NCI-H1930 (cell line): ENCODE results near the gene SIRT4.
A peak's percentile ranks its signal among the peaks of the same experiment; 100 is the strongest.
"Not testable (repeated sequence)": the region's sequence is repeated elsewhere in the genome, so short reads cannot be mapped to it uniquely, and the experiment has no call there.

ENCODE experiments used
- DNase-seq, 2 experiments: peaks; one replicate each; lab custom pipeline; 2025; lab: John Stamatoyannopoulos, UW

Gene SIRT4, protein sequence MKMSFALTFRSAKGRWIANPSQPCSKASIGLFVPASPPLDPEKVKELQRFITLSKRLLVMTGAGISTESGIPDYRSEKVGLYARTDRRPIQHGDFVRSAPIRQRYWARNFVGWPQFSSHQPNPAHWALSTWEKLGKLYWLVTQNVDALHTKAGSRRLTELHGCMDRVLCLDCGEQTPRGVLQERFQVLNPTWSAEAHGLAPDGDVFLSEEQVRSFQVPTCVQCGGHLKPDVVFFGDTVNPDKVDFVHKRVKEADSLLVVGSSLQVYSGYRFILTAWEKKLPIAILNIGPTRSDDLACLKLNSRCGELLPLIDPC

DNA sequence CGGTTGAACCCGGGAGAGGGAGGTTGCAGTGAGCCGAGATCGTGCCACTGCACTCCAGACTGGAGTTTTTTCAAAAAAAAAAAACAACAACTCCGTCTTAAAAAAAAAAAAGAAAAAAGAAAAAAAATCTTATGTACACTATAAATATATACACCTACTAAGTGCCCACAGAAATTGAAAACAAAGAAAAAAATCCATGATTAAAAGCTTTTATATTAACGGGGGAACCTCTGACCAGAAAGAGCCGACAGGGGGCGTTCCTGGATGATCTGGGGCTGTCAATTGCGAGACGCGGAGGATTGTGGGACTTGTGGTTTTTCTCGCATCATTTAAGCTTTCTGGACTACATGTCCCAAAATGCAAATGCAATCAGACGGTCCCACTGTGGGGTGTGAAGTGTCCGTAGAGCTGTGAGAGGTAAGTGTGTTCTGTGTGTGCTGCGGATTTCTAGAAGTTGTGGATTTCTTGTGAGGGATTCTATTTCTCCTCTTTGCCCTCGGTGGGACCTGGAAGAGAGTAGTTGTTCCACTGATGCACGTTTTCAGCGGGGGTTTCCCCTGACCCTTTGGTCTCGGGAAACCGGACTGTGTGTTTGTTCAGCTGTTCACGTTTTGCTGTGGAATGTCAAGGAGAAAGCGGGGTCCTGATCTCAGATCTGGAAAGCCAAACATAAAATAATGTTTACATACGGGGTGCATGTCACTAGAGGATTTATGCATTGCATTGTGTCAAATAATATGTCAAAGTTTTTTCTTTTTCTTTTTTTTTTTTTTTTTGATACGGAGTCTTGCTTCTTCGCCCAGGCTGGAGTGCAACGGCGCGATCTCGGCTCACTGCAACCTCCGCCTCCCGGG is at the start of gene SIRT4:
Gene SIRT4, plus strand, starts transcription at position 360 of the 854 bp plus-strand sequence. CDS start 1,241 bp downstream, outside the sequence.
- peak; percentile 88 to 95 for DNase-seq

DNA sequence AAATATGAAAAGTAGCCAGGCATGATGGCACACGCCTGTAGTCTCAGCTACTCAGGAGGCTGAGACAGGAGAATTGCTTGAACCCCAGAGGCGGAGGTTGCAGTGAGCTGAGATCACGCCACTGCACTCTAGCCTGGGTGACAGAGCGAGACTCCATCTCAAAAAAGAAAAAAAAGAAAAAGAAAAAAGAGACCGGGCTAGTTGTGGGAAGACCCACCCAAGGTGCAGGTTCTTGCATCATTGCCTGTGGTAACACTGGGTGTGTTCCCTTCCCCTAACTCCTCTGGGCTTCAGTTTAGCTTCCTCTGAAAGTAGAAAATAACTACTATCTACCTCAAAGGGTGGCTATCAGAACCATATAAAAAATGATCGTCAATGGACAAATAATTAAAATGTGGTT is 48.8 kb upstream of the SIRT4 start:
- DNase-seq = not testable (repeated sequence)

DNA sequence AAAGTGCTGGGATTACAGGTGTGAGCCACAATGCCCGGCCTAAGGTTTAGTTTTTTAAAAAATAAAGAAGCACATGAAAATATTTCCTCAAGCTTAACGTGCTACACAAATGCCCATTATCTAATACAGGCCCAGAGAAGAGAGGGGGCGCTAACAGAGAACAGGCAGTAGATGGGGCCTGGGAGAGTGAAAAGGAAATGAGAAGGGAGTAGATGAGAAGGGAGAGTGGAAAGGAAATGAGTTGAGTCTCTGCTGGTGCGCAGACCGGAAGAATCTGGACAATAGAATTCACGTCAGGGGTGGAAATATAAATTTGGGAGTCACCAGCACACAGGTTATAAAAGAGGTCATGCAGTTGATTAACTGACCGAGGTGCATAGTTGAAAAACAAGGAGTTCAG is 47.3 kb upstream of the SIRT4 start:
- DNase-seq = no peak

DNA sequence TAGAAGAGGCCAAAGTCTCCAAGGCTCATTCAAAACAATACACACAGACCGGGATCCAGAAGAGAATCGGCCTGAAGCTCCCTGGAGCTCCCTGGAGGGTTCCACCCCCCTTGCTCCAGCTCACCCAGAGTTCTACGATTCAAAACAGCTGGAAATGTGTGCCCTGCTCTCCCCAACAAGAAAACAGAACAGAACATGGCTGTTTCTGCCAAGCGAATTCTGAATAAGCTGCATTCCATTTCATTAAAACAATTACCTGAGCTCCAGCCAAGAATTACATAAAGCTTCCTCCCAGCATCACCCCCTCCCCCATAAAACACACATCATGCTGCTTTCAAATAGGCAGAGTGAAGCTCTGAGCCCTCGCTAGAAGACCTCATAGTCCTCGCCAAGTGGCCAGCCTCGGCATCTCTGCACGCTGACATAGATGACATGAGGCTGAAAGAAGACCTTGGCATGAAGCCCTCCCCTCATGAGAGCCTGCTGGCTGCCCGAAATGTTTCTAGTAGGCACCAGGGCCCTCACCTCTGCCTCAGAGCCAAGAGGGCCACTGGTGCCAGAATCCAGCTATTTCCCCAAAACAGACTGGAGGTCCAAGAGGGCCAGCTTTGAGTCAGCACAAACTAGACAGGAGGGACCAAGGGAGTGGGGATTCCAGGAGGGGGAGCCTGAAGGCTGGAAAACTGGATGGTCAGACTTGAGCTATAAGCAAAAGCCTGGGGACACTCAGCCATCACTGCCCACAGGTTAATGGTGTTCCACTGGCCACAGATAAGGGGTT is 44.9 kb upstream of the SIRT4 start:
- no peak for DNase-seq

DNA sequence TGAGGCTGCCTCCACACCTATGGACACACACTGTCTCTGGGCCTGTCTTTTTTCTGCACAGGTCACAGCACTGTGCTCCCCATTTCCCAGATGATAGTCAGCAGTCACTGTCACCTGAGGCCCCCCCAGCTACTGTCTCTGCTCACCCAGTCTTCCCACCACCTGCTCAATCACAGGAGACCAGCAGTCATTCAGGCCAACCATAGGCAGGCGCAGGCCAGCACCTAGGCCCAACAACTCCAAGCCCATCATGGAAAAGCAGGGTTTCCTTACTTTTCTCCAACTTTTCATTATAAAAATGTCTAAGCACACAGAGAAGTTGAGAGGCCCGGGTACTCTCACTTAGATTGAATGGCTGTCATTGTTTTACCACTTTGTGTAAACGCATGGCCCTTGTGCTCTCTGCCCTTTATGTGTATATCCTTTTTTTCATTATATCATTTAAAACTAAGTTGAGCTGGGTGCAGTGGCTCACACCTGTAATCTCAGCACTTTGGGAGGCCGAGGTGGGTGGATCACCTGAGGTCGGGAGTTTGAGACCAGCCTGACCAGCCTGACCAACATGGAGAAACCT is 43.7 kb upstream of the SIRT4 start:
- DNase-seq = no peak

DNA sequence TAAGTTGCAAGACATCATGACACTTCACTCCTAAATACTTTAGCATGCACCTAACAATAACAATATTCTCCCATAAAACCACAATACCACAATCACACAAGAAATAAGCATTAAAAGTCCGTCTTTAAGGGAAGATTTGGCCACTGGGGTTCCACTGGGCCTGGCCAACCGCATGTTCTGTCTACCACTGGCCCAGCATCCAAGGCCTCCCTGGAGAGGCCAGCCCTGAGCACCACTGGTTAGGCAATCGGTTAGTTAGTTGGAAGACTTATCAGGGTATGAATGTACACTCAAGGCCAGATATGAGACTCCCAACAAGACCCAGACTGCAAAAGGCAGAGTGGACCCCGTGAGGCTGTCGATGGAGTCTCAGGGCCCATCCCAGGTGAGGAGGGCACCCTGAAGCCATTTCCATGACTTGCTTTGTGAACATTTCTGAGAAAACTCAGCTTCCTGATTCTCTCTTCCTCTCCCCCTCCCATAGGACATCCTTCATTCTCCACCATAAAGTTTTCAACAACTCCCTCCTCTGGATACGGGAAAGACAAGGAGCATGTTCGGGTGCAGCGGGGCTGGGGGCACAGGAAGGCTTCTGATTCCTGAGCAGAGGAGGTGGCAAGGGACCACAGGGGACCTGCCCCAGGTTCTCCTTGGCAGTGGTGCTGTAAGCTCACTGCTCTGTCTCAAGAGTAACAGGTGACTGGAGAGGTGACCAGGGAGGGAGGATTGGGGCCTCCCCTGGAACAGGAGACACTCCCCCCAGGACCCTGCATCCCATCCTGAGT is 42.5 kb upstream of the SIRT4 start:
- DNase-seq = no peak

DNA sequence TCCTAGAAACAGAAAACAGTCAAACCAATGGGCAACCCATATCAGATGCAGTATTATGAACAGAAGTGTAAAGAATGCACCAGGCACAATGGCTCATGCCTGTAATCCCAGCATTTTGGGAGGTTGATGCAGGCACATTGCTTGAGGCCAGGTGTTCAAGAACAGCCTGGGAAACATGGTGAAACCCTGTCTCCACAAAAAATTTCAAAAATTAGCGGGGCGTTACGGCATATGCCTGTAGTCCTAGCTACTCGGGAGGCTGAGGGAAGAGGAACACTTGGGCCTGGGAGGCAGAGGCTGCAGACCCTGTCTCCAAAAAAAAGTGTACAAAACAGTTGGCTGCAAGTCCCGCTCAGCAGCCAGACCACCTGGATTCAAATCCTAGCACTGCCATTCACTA is 41.5 kb upstream of the SIRT4 start:
- DNase-seq = no peak

DNA sequence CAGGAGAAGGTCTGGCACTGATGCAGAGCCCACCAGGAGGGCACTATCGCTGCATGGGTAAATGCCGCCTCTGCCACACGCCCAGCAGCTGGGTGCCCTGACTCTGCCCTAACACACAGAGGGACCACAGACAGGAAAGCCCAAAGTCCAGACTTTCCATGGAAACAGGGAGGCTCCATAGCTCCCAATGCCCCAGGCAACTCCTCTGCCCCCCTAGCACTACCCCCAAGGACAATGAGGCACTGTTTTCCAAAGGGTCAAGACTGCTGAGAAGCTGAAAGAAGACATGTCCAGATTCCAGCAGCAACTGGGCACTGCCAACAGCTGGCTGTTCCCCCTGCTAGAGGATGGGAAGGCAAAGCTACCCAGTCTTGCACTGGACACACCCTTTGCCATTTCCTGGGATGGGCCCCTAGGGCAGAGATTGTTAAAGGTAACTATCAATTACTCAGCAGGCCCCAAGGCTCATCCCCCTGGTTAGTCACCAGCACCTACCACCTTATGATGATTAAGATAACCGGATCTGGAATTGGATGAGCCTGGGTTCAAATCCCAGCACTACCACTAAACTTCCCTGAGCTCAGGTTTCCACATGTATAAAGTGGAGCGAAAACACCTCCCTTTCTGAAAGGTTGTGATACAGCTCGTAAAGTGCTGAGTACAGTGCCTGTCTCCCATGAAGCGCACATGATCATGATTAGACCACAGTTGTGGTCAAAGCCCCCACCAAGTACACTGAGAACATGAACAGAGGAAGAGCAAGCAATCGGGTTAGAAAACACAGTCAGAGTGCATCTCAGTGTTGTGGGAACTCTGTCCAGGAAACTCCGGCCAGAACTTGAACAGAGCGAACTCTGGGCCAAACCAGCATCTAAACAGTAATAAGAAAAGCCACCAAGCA is 39.9 kb upstream of the SIRT4 start:
- DNase-seq = no peak

DNA sequence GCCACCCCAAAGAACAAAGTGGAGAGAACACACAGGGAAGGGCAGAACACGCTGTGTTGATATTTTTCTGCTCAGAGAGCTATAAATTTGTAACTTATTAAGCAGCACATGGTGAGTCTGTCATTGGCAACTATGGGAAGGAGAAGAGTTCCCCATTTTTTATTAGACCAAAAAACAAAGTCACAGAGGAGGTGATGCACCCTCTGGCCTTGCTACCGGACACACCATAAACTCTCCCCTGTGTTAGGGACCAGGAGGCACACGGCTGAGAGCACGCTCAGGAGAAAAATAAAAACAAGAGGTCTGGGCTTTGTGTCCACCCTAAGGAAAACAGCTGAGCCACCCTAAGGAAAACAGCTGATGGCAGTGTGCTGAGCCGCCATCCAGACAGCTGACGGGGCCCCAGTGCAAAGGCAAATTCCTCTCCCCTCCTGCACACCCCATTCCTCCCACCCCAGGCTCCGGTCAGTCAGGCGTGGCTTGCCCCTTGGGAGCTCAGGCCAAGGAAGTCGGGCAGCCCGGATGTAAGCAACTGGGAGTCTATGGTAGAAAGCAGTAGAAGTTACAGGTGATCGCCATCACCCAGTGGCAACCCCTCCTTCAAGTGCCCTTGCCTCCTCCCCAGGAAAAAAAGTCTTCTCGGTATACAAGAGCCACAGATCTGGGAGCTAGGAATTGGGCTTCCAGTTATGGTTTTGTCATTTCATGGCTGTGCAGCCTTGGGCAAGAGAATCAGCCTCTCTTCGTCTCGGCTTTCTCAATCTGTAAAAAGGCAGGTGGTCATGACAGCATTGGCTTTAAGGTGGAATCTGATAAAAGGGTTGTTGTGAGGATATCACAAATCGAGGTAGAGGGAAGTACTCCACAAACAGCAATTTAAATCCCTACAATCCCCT is 39.0 kb upstream of the SIRT4 start:
- DNase-seq = no peak

DNA sequence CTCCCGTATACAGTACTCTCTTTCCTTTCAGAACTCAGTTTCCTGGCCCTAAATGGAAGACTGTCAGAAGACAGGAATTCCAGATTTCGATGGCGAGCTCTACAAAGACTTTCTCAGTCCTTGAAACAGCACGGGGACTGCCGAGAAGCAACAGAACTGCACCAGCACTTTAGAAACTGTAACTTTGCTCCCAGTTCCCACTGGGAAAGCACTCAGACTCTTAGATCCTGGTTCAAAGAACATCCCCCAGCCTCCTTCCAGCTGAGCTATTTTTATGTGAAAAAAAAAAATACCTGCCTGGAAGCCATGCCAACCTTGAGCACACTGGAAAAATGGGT is 38.4 kb upstream of the SIRT4 start:
- DNase-seq = no peak

DNA sequence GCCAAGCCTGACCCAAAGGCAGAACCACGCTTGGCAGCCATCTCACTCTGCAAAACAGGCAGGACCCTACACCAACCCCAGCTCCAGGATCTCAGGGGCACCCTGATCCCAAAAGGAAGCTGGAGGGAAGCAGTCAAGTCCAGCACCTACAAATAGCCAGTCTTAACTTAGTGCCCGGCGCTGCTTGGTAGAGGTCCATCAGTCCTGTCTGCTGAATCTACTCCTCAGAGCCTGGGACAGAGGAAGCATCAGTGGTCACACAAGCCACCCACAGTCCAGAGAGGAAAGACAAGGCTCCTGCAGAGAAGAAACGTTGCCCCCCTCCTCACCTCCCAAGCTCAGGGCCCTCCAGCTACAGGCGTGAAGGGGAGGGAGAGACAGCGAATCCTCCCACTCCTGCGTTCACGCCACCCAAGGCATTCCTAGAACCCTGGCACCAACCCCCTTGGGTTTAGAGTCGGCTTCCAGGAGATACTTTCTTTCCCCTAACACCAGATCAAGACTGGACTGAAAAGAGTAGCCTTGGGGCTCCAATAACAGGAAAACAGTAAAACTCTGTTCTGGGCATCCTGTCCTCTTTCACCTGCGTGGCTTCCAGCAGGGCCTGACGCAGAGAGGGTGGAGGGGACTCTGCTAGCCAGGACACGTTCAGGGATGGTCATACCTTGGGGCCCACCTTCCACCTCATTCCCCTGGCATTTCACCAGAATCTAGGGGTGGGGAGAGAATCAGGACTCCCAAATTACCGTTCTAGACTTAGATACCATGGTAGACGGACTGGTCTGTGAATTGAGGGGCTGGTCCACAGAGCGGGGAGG is 37.8 kb upstream of the SIRT4 start:
- no peak for DNase-seq

DNA sequence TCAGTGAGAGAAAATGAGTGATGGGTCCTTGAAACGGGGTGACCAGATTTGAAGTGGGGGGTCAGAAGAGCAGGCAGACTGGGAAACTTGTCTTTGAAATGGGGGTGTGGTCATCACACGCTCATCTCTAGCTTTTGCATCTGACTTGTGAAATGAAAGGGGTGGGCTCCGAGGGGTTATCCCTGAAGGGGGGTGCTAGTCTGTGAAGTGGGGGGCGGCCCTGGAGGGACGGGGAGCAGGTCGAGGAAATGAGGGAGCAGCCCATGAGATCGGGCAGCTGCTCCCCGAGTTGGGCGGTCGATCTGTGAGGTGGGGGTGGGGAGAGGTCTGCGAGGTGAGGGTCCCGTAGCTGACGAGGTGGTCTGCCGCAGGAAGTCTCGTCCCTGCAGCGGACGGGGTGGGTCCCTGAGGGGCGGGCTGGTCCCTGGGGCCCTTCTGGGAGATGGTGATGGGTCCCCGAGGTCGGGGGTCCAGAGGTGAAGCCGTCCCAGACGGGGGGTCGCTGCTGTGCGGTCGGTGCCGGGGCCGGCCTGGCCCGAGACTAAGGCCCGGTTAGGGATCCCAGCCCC is 37.1 kb upstream of the SIRT4 start:
- no peak for DNase-seq

DNA sequence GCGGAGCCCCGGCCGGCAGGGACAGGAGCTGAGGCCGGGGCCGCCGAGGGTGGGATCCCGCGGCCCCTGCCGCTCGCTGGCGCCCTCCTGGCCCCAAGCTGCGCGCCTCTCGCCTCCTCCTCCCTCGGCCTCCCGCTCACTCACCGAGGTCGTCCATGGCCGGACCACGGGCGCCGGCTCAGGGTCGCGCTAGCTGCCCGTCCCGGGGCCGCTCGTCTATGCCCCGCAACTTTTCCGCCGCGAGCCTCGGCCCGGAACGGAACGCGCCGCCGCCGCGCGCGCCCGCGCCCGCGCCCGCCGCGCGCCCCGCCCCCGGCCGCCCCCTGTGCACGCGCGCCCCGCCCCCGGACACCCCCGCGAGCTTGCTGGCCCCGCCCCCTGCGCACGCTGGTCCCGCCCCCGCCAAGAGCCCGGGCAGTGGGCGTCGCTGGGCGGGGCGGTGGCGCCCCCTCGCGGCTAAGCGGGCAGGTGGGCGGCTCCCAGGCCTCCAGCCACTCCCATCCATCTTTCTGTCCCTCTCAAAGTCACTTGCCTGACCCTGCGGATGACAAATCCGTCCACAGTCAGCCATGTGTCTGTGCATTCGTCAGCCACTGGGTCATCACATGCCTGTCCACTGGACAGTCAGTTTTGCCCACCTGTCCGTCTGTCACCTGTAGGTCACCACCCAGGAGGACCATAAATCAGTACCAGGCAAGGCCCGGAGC is 36.5 kb upstream of the SIRT4 start, which contains the start of gene PXN:
Gene PXN, minus strand, starts transcription at position 258 of the 707 bp plus-strand sequence. Its CDS starts 101 bp downstream, at position 157.
- DNase-seq = peak; percentile 68 to 77

DNA sequence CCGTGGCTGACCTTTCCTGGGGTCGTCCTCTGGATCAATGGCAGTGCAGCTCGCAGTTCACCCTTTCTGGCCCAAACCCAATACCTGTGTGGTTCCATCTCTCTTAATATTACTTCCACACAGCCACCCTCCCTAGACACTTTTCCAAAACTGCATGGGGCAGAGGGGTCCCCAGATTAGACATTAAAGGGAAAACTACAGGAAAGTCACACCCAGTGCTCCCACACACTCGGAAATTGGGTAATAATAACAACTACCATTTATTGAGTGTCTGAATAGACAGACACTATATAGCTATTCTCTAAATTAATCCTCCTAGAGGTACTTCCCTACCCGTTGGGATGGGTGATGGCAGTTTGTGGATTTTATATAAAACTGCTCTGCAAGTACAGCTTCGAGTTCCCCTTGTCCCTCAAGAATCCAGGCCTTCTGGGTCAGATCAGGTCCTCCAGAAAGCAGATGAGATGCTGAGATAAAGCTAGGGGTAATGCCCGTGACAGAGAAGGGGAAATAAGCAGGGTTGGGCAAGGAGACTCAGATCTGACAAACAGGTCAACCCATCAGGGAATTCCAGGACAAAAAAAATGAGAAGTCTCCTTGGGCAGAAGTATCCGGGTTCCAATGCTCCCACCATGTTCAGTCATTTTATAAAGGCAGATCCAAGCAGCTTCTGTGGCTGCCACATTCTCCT is 35.8 kb upstream of the SIRT4 start:
- DNase-seq = no peak

DNA sequence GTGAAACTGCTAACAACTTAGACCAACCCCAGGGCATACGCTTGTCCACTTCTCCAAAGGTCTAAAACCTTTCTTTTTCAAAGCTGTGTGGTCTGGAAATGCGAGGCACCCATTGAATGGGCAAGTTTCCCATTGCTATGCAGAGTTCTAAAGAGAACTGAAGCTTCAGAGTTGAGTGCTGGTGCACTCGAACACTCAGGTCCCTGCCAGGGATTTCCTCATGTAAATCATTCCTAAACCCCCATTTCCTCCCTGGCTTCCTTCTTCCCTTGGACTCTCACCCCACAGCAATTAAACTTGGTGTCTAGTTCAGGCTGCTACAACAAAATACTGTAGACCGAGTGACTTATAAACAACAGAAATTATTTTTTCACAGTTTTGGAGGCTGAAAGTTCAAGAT is 34.4 kb upstream of the SIRT4 start:
- no peak for DNase-seq

DNA sequence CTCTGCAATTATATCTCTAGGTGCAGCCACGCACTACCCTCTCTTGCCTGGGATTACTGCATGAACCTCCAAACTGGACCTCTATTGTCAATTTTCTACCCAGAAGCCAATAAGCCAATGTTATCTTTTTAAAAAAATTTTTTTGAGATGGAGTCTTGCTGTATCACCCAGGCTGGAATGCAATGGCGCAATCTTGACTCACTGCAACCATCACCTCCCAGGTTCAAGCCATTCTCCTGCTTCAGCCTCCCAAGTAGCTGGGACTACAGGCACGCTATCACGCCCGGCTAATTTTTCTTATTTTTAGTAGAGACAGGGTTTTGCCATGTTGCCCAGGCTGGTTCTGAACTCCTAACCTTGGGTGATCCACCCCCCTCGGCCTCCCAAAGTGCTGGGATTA is 25.4 kb upstream of the SIRT4 start:
- DNase-seq = no peak
